IPS-18c (cell line): ENCODE measurements around the gene KRT6C.
"Not testable (repeated sequence)": the region's sequence is repeated elsewhere in the genome, so short reads cannot be mapped to it uniquely, and the experiment has no call there.

Source experiments
- H3K4me3 ChIP-seq: 2 replicates; pipeline ENCODE4 v1.7.0; 2013; ENCODE audit warnings: low read depth, mild to moderate bottlenecking, low read length, moderate library complexity; ENCODE audit not compliant: insufficient read depth
- H3K9me3 ChIP-seq: one replicate; pipeline ENCODE4 v1.6.1; 2013; ENCODE audit warnings: mild to moderate bottlenecking, low read length, moderate library complexity; ENCODE audit not compliant: control insufficient read depth, insufficient read depth

Gene KRT6C

DNA sequence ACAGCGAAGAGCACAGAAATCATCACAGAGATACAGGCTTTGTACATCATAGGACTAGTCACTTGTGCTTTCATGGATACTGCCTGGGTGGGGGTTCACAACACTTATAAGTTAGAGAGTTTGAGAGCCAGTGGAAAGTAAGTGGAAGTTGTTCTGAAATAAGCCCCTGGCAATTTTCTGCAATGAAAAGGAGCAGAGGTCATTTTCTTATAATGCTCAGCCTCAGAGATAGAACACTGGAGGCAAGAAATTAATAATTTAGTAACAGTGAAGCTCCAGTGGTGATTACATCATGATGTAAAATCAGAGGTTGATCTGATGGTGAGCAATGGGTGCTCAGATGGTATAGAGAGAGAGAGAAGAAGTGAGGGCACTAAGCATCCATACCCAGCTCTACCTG lies 13.6 kb upstream of the KRT6C start:
- peaks cover 3% of the 10 kb centered on the region for H3K9me3 ChIP-seq
- no peak overlapping the region for H3K4me3 ChIP-seq

DNA sequence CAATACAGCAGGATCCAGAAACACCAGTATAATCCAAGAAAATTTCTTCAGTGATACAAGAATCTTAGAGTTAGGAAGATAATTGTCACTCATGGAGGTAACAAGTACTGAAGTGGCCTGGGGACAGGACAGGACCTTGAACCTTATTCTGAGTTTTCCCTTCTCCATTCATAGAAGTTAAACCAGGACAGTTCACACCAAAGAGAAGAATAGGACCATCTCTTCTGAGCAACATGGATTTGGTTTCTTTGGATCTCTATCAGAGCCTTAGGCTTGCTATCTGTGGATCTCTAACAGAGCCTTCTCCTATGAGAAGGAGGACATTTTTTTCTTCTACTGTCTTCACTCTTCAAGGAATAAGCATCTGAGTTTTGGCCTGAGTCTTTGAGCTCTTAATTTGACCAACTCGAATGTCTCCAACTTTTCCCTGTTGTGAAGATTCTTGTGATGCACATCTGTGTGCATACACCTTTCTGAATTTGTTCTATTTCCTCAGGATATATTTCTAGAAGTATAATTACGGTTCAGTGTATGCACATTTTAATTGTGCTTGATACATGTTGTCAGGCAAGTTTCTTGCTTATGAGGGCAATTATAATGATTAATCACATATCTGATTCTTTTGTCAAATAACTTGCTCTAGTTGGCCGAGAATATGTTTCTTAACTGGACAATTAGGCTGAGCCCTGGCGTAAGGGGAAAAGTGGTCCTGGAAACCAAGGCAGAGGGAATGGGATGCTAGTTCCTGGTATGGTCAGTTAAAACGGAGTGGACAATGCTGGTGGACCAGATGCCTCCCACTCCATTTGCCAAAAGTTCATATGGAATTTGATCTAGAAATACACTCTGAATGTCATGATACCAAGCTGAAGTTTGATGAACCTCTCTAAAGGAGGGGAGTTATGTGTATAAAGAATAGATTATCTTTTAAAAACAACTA lies 12.8 kb upstream of the KRT6C start:
- Histone ChIP-seq H3K9me3 (peaks cover 3% of the 10 kb centered on the region), H3K4me3 (no peak overlapping the region)

DNA sequence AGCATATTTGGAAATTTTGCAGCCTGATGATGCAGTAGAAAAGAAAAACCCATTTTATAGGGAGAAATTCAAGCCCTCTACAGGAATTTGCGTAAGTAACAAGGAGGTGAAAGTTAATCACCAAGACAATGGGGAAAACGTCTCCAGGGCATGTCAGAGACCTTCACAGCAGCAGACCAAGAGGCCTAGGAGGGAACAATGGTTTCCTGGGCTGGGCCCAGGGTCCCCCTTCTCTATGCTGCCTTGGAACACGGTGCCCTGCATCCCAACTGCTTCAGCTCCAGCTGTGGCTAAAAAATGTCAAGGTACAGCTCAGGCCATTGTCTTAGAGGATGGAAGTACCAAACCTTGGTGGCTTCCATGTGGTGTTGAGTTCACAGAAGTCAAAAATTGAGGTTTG lies 6.5 kb upstream of the KRT6C start:
- Histone ChIP-seq H3K4me3 (no peak overlapping the region), H3K9me3 (peaks cover 4% of the 10 kb centered on the region)

DNA sequence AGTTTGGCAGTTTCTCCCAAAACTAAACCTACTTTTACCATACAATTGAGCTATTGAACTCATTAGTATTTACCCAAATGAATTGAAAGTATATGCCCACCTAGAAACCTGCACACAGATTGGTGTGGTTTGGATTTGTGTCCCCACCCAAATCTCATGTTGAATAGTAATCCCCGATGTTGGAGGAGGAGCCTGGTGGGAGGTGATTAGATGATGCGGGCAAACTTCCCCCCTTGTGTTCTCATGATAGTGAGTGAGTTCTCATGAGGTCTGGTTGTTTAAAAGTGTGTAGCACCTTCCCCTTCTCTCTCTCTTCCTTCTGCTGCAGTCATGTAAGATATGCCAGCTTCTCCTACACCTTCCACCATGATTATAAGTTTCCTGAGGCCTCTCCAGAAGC lies 4.0 kb upstream of the KRT6C start:
- Histone ChIP-seq H3K9me3 (peaks cover 4% of the 10 kb centered on the region), H3K4me3 (no peak overlapping the region)

DNA sequence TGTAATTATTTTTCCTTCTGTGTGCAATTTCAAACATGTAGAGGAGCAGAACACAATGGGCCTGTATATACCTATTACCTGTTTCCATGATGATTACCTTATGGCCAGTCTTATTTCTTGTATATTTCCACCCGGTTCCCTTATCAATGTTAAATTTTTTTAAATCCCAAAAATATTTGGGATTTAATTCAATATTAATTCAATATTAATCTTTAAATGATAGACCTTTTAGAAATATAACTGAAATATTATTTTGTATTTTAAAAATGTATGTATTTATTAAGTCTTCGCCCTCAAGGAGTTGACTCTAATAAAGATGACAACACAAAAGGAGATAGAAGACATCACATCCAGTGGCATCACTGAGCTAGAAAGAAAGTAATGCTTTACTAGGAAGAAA lies 607 bp upstream of the KRT6C start:
- Histone ChIP-seq H3K4me3 (no peak overlapping the region), H3K9me3 (no peaks in the 10 kb centered on the region)

DNA sequence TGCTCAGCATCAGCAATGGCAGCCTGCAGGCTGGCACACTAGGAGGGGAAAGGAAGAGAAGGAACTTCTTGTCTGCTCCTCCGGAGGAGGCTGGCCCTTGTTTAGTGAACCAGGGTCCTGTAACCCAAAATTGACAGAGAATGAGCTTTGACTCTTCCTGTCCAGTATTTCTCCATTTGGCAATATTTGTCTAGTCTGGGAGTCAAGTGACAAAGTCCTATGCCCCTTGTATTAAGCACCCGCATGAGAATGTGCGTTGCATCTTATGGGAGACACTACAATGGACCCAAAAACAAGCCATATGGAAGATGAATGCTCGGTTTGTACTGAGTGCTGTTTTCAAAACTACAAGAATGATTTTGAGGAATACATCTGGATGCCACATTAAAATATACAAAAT lies 3.8 kb downstream of the KRT6C start:
- H3K9me3 ChIP-seq = no peaks in the 10 kb centered on the region
- no peak overlapping the region for H3K4me3 ChIP-seq

DNA sequence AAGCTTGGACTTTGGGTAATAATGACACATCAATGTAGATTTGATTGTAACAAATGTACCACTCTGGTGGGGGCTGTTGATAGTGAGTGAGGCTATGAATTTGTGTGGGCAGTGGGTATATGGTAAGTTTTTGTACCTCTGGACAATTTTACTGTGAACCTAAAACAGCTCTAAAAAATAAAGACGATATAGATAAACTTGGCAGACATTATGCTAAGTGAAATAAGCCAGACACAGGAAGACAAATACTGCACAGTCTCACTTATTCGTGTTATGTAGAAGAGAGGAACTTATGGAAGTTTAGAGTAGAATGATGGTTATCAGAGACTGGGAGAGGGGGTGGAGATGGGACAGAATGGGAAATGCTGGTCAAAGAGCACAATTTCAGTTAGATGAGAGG lies 8.7 kb downstream of the KRT6C start:
- Histone ChIP-seq H3K9me3 (peaks cover 2% of the 10 kb centered on the region), H3K4me3 (no peak overlapping the region)

DNA sequence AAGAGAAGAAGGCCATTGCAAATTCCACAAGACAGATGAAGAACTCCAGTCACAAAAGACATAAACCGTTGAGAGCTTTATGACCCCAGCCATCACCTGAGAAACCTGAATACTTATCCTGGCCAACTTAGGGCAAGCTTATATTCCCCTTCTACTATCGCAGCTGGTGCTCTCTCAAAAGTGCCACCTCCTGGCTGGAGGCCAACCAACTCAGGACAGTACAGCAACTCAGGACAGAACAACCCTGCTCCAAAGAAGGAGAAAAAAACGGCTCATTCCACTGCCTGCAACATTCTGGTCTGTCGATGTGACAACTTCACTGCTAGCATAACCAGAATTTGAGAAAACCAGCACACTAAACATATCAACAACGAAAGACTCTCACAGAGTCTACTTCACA lies 11.9 kb downstream of the KRT6C start:
- H3K9me3 ChIP-seq = peaks cover 2% of the 10 kb centered on the region

DNA sequence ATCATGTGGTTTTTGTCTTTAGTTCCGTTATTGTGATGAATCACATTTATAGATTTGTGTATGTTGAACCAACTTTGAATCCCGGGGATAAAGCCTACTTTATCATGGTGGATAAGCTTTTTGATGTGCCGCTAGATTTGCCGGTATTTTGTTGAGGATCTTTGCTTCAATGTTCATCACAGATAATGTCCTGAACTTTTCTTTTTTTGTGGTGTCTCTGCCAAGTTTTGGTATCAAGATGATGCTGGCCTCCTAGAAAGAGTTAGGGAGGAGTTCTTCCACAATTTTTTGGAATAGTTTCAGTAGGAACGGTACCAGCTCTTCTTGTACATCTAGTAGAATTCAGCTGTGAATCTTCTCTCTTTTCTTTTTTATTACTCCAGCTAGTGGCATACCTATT lies 14.7 kb downstream of the KRT6C start:
- no peak overlapping the region for H3K4me3 ChIP-seq
- peaks cover 2% of the 10 kb centered on the region for H3K9me3 ChIP-seq

More for the DNA sequence above, 11.9 kb downstream of the KRT6C start:
- H3K4me3 ChIP-seq = no peak overlapping the region

DNA sequence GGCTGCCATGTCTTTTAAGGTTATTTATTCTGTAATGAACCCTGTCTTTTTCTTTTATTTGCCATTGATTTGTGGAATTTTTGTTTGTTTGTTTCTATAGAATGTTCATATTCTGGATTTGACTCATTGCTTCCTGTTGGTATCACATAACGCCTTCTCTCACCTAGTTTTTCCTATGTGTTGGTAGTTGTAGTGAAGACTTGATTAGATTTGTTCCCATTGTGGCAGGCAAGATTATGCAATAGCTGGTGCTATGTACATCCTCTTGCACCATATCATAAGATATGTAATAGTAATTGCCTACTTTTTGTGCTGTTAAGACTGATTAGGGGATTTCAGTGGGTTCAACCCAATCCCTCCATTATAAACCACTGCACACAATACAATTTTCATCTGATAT lies 17.8 kb downstream of the KRT6C start:
- no peak overlapping the region for H3K4me3 ChIP-seq
- H3K9me3 ChIP-seq = peaks cover 2% of the 10 kb centered on the region

DNA sequence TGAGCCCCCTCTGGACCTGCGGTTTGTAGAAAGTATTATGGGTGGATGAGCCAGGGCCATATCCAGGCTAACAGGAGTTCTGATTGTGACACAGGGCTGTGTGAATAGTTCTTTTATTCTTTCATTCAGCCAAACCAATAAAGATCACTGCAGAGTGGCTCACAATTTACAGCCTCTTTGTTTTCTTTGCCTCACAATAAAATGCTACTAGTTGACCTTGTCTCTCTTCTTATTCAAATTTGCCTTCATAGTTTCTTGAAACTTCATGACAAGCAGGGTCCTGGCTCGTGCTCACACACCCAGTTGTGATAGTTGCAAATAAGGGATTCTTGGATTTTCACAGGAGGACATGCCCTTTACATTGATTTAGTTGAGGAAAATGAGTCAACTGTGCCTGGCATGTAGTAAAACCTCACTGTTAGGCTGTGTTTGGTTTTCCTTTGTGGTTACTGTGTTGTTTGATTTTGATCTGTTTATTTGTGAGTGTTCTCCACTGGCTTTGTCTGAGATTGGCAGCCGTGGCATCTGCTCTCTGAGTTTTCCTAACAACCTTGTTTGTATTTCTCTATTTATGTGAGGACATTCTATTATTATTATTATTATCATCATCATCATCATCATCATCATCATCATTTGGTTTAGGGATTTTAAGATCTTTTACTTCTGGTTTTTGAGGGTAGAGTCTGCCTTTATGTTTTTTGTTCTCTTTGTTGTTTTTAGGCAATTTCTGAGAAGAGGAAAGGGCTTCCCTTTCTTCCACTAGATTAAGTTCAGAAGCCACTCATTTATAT lies 19.0 kb downstream of the KRT6C start:
- no peaks in the 10 kb centered on the region for H3K9me3 ChIP-seq

DNA sequence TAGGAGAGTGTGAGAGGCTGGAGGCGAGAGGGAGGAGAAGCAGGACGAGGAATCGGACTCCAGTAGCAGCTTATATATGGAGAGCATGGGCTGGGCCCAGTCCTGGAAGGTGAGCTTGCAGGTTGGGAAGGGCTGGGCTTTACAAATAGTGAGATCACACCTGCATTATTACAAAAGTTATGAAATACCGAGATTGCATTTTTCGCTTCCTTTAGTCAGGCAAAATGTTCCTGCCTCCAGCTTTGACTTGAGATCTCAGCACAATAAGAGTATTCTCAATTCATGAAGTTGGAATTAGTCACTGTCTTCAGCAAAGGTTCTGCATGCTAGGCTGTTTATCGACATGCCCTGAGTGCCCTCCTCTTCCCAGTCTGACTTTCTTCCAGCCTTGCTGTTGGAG lies 21.5 kb downstream of the KRT6C start, which contains the start of gene KRT6B:
TSS of gene KRT6B (minus strand) at position 46 of the 400 bp plus-strand sequence. CDS start 68 bp downstream, outside the sequence.
- peaks cover 2% of the 10 kb centered on the region for H3K9me3 ChIP-seq
- H3K4me3 ChIP-seq = no peak within 1 kb of the TSS

More for the DNA sequence above, 19.0 kb downstream of the KRT6C start:
- no peak overlapping the region for H3K4me3 ChIP-seq

DNA sequence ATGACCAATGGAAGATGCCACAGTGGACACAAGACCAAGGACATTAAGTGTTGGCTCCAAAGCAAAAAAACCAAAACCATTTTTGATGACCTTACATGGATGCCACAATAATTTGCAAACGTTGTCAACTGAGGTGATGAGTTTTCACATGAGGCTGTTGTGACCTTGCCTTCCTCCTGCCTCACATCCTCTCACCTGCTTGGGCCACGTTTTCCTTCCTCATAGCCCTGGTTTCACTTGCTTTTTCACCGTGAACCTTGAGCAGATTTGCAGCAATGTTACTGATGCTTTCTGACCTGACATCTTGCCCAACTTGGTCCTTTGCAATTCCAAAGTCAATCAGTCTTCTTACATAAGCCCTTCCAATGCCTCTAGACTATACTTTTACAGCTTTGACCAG lies 25.4 kb downstream of the KRT6C start:
- H3K9me3 ChIP-seq = peaks cover 2% of the 10 kb centered on the region

DNA sequence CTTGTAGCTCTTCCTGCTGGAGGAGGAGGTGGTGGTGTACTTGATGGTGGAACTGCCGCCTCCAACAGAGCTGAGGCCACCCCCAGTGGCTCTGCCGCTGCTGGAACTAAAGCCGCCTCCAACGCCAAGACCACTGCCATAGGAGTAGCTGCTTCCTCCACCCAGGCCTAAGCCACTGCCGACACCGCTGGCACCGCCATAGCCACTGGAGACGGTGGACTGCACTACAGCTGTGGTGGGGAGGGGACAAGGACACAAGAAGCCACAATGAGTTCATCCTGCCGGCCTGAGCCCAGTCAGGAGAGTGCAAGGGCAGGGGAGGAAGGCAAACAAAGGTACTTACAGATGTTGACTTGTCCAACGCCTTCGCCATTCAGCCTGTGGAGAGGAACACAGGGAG lies 26.4 kb downstream of the KRT6C start:
- H3K4me3 ChIP-seq, H3K9me3 ChIP-seq: not testable (repeated sequence)

More for the DNA sequence above, 25.4 kb downstream of the KRT6C start:
- H3K4me3 ChIP-seq = no peak overlapping the region

DNA sequence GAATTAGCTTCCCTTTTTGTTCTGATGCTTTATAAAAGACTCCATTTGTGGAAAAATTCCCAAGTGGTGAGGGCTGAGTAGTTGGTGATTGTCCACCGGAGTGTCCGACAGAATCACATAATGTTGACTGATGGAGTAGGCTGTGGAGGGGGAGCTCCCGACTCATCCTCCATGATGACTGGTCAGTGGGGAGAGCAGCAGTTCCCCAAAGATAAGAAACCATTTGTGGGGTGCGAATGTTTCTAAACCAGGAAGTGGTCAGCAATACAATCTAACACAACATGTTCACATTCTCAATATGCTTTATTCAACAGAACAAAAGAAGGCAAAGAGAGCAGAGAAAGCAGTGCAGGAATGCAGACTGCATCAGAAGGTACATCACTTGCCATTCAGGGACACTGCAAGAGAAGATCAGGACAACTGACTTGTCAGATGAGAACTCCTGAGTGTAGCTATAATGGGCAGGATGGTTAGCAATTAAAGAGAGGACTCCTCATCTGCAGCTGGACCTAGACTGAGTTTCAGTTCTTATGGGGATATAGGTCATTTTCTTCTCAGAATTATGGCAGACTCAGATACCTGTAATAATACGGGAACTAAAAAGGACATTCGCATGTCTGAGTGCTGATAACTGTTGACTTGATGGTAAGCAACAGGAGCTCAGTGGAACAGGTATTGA lies 27.1 kb downstream of the KRT6C start:
- H3K9me3 ChIP-seq = peaks cover 2% of the 10 kb centered on the region
- no peak overlapping the region for H3K4me3 ChIP-seq

DNA sequence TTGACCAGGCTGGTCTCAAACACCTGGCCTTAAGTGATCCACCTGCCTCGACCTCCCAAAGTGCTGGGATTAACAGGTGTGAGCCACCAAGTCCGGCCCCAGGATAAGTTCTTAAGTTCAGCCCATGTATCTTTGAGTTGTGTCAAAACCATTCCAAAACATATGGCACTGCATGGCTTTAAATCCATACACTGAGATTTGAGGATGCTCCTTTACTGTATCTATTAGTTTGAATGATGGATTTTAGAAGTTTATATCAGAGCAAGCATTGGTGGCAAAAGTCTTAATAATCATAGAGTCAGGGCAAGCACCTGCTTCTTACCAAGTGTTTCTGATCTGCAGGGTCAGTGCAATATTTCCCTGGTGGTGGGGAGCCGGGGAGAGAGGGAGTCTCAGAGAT lies 27.7 kb downstream of the KRT6C start:
- no peak overlapping the region for H3K4me3 ChIP-seq
- H3K9me3 ChIP-seq = peaks cover 2% of the 10 kb centered on the region
